HepG2 (cell line): Measurements from ENCODE around the gene UBE3D. TPM values are rescaled to one million over a fixed set of nuclear protein-coding genes. Genes with fewer than 3 reads are reported as not detected.

Source experiments
- AKNA ChIP-seq: sonication (generic); formaldehyde crosslinking; IDR thresholded peaks from 2 replicates; pipeline ENCODE4 v1.4.0; 2020; ENCODE audit warnings: missing genetic modification reagents, borderline replicate concordance
- ATF6 ChIP-seq: sonication (generic); formaldehyde crosslinking; conservative IDR thresholded peaks from 2 replicates; pipeline ENCODE4 v1.4.0; 2020; ENCODE audit warnings: missing genetic modification reagents
- GATA4 ChIP-seq: sonication (generic); IDR thresholded peaks from 2 replicates; pipeline ENCODE4 v1.6.1; 2016; ENCODE audit warnings: antibody characterized with exemption, low read depth, borderline replicate concordance
- KMT2A ChIP-seq: sonication (generic); formaldehyde crosslinking; IDR thresholded peaks from 2 replicates; pipeline ENCODE4 v1.4.0; 2020; ENCODE audit warnings: missing genetic modification reagents
- MBD4 ChIP-seq: IDR thresholded peaks from 2 replicates; pipeline ENCODE4 v1.6.1; 2012; ENCODE audit warnings: low read length, inconsistent platforms, borderline replicate concordance
- MEIS1 ChIP-seq: sonication (generic); formaldehyde crosslinking; IDR thresholded peaks from 2 replicates; pipeline ENCODE4 v1.9.0; 2021; ENCODE audit warnings: mild to moderate bottlenecking, missing genetic modification reagents, moderate library complexity, borderline replicate concordance
- MXI1 ChIP-seq: IDR thresholded peaks from 3 replicates; pipeline ENCODE4 v1.6.1; 2012; ENCODE audit warnings: low read depth, low read length, inconsistent platforms, borderline replicate concordance
- NBN ChIP-seq: fragments of 450-650 bp; conservative IDR thresholded peaks from 2 replicates; pipeline ENCODE4 v1.6.1; 2017
- PITX1 ChIP-seq: sonication (generic); formaldehyde crosslinking; IDR thresholded peaks from 2 replicates; pipeline ENCODE4 v1.5.1; 2020; ENCODE audit warnings: mild to moderate bottlenecking, missing genetic modification reagents
- PLSCR1 ChIP-seq: sonication (generic); formaldehyde crosslinking; IDR thresholded peaks from 2 replicates; pipeline ENCODE4 v1.5.0; 2020; ENCODE audit warnings: missing genetic modification reagents, mild to moderate bottlenecking, borderline replicate concordance
- SIX4 ChIP-seq: sonication (generic); formaldehyde crosslinking; IDR thresholded peaks from 2 replicates; pipeline ENCODE4 v1.4.0; 2020; ENCODE audit warnings: missing genetic modification reagents
- SPEN ChIP-seq: sonication (generic); formaldehyde crosslinking; IDR thresholded peaks from 2 replicates; pipeline ENCODE4 v1.5.1; 2020; ENCODE audit warnings: low read depth, mild to moderate bottlenecking, missing genetic modification reagents
- TBX2 ChIP-seq: sonication (generic); formaldehyde crosslinking; IDR thresholded peaks from 2 replicates; pipeline ENCODE4 v1.5.0; 2020; ENCODE audit warnings: missing genetic modification reagents, mild to moderate bottlenecking, borderline replicate concordance
- TFDP2 ChIP-seq: sonication (generic); formaldehyde crosslinking; IDR thresholded peaks from 2 replicates; pipeline ENCODE4 v1.4.0; 2020; ENCODE audit warnings: missing genetic modification reagents
- YEATS4 ChIP-seq: sonication (generic); formaldehyde crosslinking; IDR thresholded peaks from 2 replicates; pipeline ENCODE4 v1.4.0; 2020; ENCODE audit warnings: missing genetic modification reagents, borderline replicate concordance
- ZBTB38 ChIP-seq: sonication (generic); formaldehyde crosslinking; IDR thresholded peaks from 2 replicates; pipeline ENCODE4 v1.5.1; 2020; ENCODE audit warnings: mild to moderate bottlenecking, missing genetic modification reagents
- ZFY ChIP-seq: sonication (generic); formaldehyde crosslinking; IDR thresholded peaks from 2 replicates; pipeline ENCODE4 v1.4.0; 2020; ENCODE audit warnings: missing genetic modification reagents
- ZMYM3 ChIP-seq: sonication (generic); formaldehyde crosslinking; IDR thresholded peaks from 2 replicates; pipeline ENCODE4 v1.5.1; 2020; ENCODE audit warnings: mild to moderate bottlenecking, missing genetic modification reagents
- ZNF256 ChIP-seq: sonication (generic); formaldehyde crosslinking; conservative IDR thresholded peaks from 2 replicates; pipeline ENCODE4 v1.4.0; 2020; ENCODE audit warnings: missing genetic modification reagents
- ZNF282 ChIP-seq: fragments of 450-650 bp; IDR thresholded peaks from 2 replicates; pipeline ENCODE4 v1.6.1; 2018; ENCODE audit not compliant: partially characterized antibody
- ZNF816 ChIP-seq: sonication (generic); formaldehyde crosslinking; IDR thresholded peaks from 2 replicates; pipeline ENCODE4 v1.8.0; 2022; ENCODE audit warnings: missing genetic modification reagents, mild to moderate bottlenecking, borderline replicate concordance
- polyA plus RNA-seq, 8 experiments: library from polyadenylated mRNA; depleted of rRNA in 3 of 8; stranded (reverse) in 7 of 8; unstranded in 1 of 8; fragments of >200 nt; fragmentation: Illumina TruSeq in 4 of 8; extraction: Trizol in 4 of 8; gene quantifications; 2 replicates each; pipeline versions ENCODE4 v1.2.1 to v1.2.3, GENCODE V29; 2011 to 2016; ENCODE audit warnings: low read depth in 4 of 8, missing spikeins in 1 of 8, mixed read lengths in 1 of 8; ENCODE audit not compliant: insufficient read depth in 1 of 8
- total RNA-seq, 5 experiments: library from RNA; depleted of rRNA; stranded (reverse); fragments of >200 nt; fragmentation: Illumina TruSeq; extraction: Trizol; gene quantifications; 2 replicates each; pipeline ENCODE4 v1.2.3, GENCODE V29; 2016; ENCODE audit warnings: low read depth in 1 of 5

UBE3D gene
- total and polyA plus RNA-seq, 2 of the 13 experiments (the other 11 are each of a cell fraction or from before 2014, with no cell fraction given): 5.1 to 11.4 TPM

- TF ChIP-seq NBN (no peak), ZBTB38 (CRISPR knock-in tag) (0 out of 2 replicates have a peak, but pooled peaks have one; percentile 55), PITX1 (CRISPR knock-in tag) (peak; percentile 42; the same call in 1 of the 2 replicates), MBD4 (no peak), SIX4 (CRISPR knock-in tag) (peak; percentile 55; the same call in 1 of the 2 replicates), MXI1 (peak; percentile 96; the same call in 2 of the 3 replicates), MEIS1 (peak; percentile 97), KMT2A (CRISPR knock-in tag) (peak; percentile 95), TBX2 (CRISPR knock-in tag) (peak; percentile 54; the same call in 1 of the 2 replicates), PLSCR1 (no peak), YEATS4 (CRISPR knock-in tag) (peak; percentile 74; the same call in 1 of the 2 replicates), ZNF816 (CRISPR knock-in tag) (peak; percentile 45; the same call in 1 of the 2 replicates), TFDP2 (CRISPR knock-in tag) (peak; percentile 98), ZNF282 (no peak), AKNA (CRISPR knock-in tag) (no peak), ZMYM3 (CRISPR knock-in tag) (no peak), ATF6 (CRISPR knock-in tag) (0 out of 2 replicates have a peak, but pooled peaks have one; percentile 70), SPEN (CRISPR knock-in tag) (peak; percentile 84), ZNF256 (CRISPR knock-in tag) (no peak), GATA4 (peak; percentile 69; the same call in 1 of the 2 replicates), ZFY (peak; percentile 62; the same call in 1 of the 2 replicates)
These were observed at the start of gene UBE3D (continued) for GRCh38 chr6:83065511-83066192.
